Measurements from ENCODE around the gene DCP1B.
A peak's percentile ranks its signal among the peaks of the same experiment; 100 is the strongest.

DNA sequence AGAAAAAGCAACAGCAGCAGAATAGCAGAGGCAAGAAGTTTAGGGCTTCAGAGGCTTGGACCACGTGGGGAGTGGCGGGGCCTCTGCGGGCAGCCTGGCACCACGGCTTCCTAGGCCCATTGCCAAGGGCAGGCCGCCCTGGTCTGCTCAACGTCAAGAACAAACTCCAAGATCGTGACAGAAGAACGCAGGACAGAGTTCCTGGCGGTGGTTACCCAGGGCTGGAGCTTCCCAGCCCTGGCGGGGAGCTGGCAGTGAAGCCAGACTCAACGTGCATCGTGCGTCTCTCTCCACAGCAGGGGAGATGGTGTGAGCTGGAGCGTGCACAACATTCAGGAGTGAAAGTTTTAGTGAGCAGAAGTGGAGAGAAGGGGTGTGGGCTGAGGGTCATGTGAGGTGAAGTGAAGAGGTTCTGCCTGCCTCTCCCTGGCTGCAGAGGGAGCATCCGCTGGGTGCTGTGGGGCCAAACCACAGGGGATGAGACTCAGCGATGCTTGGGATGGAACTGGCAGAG lies 71.9 kb downstream of the DCP1B start:
- peak in 1 of 2 donors; percentile 19 for TF ChIP-seq POLR2A (IDR thresholded peaks at IDR 0.05)
- TF ChIP-seq, protein P1, sequence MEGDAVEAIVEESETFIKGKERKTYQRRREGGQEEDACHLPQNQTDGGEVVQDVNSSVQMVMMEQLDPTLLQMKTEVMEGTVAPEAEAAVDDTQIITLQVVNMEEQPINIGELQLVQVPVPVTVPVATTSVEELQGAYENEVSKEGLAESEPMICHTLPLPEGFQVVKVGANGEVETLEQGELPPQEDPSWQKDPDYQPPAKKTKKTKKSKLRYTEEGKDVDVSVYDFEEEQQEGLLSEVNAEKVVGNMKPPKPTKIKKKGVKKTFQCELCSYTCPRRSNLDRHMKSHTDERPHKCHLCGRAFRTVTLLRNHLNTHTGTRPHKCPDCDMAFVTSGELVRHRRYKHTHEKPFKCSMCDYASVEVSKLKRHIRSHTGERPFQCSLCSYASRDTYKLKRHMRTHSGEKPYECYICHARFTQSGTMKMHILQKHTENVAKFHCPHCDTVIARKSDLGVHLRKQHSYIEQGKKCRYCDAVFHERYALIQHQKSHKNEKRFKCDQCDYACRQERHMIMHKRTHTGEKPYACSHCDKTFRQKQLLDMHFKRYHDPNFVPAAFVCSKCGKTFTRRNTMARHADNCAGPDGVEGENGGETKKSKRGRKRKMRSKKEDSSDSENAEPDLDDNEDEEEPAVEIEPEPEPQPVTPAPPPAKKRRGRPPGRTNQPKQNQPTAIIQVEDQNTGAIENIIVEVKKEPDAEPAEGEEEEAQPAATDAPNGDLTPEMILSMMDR (IDR thresholded peaks at IDR 0.05), result no peak
